ENCODE results near the gene STX1A.
"Not testable (repeated sequence)": the region's sequence is repeated elsewhere in the genome, so short reads cannot be mapped to it uniquely, and the experiment has no call there.

Gene STX1A

DNA sequence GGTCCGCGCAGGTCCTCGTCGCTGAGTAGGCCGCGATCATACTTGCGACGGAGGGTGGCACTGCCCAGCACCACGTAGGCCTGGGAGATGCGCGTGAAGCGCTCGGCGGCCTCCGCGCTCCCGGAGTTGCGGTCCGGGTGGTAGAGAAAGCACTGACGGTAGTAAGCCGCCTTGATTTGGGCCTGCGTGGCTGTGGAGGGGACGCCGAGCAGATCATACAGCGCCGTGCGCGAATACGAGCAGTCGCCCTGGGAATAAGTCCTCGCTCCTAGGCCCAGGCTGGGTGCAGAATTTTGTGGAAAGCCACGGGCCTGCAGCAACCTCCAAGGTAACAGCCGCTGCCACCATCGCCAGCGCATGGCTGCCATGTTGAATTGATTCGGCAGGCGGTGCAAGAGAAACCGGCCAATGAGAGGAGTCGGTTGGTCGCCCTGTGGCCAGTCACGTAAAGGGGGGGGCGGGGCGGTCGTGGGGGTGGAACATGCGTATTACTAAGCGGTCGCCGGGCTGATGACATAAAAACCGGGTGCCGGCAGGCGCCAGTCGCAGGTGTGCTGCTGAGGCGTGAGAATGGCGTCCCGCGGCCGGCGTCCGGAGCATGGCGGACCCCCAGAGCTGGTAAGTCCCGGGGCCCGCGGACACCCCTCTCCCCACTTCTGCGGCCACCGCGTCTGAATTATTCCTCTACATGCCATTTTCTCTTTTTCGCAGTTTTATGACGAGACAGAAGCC is 36.2 kb downstream of the STX1A start, which contains the start of the genes BUD23 and DNAJC30:
TSS of gene BUD23 (plus strand) at position 542 of the 732 bp plus-strand sequence. CDS start at position 571, 29 bp downstream.
TSS of gene DNAJC30 (minus strand) at position 398 of the 732 bp plus-strand sequence. CDS start at position 368, 30 bp downstream.
- peak; percentile 71 for DNase-seq (ENCODE audit: low read depth, low spot score)

DNA sequence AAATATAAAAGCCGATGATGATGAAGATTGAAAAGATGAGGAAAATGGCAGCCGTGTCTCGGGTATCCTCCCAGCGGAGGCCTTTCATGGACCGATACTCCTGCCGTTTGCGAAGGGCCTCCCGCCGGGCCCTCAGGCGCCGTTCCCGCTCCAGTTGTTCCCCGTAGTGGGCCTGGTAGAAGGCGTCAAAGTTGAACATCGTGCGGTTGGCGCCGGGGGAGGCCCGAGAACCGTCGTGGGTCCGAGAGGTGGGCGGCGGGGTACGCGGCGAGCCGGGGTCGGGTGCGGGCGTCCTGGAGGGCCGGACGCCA is 36.8 kb downstream of the STX1A start:
- no peak for DNase-seq (ENCODE audit: low read depth, low spot score)

DNA sequence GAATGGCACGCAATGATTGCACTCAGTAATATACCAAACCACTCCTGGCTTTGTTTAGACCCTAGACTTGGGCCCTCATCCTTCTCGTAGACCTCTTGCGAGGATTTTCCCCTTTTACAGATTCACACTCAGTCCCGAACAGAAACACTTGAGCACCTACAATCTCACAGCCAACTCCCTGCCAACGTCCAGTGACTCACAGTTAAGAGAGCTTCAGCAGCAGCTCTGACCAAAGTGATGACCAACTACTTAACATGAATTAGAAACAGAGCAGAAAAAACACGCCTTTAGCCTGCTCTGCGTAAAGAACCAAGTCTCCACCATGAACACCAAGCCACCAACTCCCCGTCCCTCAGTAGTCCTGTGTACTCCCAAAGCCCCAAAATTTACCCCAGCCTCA is 38.4 kb downstream of the STX1A start:
- DNase-seq (ENCODE audit: low read depth, low spot score), result no peak

DNA sequence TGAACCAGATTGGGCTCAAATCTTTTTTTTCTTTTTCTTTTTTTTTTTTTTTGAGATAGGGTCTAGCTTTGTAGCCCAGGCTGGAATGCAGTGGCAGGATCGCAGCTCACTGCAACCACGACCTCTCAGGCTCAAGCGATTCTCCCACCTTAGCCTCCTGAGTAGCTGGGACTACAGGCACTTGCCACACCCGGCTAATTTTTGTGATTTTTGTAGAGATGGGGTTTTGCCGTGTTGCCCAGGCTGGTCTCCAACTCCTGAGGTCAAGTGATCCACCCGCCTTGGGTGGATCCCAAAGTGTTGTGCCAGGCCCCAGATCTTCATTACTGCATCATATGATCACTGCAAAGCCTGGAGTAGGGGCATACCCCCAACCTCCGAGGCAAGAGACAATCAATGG is 39.0 kb downstream of the STX1A start:
- DNase-seq (ENCODE audit: low read depth, low spot score), result no peak

DNA sequence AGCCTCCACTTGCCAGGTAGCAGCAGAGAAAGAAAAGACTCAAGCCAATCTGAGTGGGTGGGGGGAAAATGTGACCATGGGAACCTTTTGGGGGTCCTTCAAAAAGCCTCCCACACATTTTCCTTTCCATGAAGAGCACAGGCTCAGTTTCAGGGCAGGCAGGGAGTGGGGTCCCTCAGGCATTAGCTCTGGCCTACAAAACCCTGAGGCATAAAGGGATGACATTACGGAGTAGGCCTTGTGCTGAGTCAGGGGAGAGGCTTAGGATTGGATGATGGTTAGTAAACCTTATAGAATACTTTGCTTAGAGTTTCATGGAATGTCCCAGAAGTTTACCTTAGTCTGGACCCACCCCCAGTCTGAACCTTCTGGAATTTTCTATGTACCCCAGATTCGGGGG is 39.8 kb downstream of the STX1A start:
- DNase-seq (ENCODE audit: low read depth, low spot score), result no peak

DNA sequence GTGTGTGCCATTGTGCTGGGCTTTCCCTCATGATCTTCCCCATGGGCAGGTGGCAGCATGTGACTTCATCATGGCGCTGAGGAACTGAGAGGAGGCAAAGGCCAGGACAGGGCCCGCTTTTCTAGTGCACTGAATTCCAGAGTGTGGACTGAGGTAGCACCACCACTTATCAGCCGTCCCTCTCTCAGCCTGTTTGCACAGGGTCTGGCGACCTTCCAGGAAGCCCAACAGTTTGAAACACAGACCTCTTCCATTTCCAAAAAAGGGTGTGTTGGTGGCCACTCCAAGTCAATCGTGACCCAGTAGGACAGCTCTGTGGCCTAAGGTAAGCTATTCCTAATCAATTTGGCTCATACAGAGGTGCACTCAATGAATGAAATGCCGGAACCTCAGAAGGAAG is 40.6 kb downstream of the STX1A start:
- DNase-seq (ENCODE audit: low read depth, low spot score), result no peak

DNA sequence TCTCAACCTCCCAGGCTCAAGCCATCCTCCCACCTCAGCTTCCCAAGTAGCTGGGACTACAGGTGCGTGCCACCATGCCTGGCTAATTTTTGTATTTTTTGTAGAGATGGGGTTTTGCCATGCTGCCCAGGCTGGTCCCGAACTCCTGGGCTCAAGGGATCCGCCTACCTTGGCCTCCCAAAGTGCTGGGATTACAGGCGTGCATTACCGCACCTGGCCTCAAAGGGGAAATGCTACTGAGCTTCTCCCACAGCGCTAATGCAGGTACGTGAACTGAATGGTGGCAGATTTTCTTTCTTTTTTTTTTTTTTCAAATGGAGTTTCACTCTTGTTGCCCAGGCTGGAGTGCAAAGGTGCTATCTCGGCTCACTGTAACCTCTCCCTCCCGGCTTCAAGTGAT is 43.4 kb downstream of the STX1A start:
- DNase-seq (ENCODE audit: low read depth, low spot score), result not testable (repeated sequence)

DNA sequence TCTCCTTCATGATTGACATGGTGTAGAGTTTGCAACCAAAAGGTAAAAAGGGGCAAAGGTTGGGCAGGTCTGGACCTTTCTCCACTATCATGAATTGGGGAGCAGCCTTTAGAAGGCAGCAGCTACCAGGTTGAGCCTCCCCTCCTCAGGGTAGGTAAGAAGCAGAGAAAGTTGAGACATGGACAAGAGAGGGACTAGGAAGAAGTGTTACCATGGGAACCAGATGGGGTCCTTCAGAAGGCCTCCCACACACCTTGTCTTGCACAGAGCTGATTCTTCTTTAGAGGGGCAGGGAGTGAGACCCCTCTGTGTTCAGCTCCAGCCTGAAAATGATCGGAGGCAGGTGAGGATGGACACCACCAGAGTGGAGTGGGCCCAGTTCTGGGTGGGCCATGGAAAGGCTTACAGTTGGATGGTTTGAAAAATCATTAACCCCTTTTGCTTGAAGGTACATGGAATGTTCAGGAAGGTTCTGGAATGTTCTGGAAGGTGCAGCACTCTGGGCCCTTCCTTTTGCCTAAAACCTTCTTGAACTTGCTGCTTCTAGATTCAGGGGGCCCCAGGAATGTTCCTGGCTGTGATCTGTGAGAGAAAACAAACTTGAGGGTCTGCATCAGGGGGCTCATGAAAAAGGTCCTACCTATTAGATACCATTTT is 44.9 kb downstream of the STX1A start:
- no peak for DNase-seq (ENCODE audit: low read depth, low spot score)

DNA sequence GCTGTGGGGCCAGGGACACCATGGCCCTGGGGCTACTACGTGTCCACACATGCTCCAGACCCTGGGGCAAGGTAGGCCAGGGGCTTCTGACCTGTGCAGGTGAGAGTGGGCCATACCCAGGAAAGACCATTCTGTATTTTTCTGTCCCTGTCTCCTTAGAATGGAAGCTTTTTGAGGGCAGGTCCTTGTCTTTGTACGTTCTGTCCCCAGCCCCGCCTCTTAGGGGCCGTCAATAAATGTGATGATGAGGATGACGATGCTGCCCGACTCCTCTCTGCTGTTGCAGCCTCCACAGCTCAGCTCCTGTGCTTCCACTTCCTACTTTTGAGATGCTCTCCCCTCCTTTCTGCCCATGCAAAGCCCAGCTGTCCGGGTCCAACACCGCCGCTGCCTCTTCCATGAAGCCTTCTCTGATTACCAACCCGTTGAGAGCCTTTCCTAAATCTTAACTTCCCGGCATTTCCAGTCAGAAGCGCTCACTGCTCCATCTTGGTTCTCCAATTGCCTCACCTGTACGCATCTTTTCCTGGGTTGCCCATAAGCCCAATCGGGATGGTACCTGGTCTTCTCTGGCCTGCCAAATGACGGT is 47.5 kb downstream of the STX1A start:
- no peak for DNase-seq (ENCODE audit: low read depth, low spot score)

DNA sequence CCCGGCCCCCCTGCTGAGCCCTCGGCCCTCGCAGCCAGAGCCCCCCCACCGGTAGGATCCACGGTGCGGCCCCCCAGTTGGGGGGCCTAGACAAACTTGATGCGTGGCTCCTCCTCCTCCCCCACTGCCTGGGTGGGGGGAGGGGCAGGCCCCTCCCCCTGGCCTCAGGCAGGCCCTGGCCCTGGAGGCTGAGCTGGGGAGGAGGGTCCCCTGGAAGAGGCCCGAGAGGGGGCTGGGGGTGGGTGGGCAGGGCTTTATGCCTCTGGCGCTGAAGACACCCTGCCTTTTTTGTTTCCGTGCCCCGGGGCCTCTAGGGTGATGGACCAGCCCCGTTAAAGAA is 48.2 kb downstream of the STX1A start:
- DNase-seq (ENCODE audit: low read depth, low spot score), result no peak

DNA sequence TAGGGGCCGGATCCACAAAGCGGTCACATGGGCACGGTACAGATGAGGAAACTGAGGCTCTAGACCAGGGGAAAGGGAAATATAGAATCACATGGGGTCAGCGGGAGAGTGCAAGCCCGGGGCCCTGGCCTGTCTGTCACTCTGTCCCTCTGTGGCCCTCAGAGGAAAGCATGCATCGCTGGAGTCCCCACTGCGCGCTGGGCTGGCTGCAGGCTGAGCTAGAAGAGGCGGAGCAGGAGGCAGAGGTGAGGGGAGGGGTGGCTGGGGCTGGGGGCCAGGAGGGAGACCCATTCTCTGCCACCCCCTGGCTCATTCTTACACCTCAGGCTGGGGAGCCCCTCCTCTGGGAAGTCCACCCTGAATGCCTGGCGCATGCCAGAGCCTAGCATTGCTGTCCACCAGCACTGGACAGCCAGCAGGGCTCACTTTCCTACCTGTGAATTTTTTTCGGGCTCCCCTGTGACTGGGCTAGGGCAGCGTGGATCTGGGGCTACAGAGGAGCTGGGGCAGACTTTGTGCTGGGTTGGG is 49.5 kb downstream of the STX1A start:
- DNase-seq (ENCODE audit: low read depth, low spot score), result no peak

DNA sequence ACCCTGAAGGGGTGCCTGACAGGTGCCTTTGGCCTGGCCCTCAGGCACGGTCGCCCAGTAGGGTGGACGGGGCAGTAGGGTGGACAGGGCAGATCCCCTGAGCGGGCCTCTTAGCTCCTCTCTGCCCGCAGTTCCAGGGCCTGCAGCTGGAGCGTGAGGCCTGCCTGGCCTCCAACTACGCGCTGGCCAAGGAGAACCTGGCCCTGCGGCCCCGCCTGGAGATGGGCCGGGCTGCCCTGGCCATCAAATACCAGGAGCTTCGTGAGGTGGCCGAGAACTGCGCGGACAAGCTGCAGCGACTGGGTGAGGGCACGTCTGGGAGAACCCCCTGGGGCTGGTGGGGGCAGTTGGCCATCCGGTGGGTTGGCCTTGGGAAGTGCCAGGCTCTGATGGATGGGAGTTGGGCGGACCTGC is 50.2 kb downstream of the STX1A start:
- DNase-seq (ENCODE audit: low read depth, low spot score), result no peak

DNA sequence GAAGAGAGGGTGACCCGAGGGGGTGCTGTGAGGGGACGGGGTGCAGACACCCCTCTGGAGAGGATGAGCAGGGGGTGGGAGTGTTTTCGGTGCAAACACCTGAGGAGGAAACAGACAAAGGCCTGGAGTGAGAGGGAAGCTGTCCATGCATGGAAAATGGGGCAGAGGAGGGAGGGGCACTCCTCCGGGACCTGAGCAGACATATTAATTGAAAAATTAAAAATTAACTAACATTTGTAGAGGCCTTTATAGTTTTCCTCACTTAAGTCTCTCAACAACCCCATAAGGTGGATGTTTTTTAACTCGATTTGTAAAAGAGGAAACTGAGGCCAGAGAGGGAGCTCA is 50.6 kb downstream of the STX1A start:
- DNase-seq (ENCODE audit: low read depth, low spot score), result no peak

DNA sequence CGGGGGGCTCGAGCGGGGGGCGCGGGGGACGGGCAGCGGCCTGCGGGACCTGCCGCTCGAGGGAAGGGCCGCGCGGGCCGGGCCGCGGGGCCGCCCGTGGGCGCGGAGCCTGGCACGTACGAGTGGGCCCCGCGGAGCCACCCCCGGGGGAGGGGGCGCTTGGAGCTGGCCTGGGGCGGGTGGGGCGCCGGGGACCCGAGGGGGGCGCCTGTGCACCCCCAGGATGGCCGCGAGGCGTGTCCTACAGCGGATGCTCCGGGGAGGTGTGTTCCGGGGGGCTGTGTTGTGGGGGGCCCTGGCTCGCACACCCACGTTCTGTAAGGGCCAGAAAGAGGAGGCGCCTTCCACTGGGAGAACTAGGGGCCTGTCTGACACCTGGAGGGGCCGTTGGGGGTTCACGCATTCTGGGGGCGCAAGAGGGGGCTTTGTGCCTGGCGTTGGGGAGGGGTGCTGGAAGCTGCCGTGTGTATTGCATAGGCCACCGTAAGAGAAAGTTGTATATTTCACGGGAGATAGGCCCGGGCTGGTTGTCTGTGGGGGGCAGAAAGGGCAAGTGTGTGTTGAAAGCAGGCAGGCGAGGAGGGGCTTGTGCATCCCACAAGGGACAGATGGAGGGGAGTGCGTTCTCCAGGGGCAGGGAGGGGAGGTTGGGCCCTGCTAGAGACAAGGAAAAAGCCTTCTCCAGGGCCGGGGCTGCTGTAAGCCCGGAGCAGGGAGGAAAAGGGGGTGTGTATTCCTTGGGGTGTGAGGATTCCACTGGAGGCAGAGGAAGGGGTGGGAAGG is 51.2 kb downstream of the STX1A start:
- no peak for DNase-seq (ENCODE audit: low read depth, low spot score)

DNA sequence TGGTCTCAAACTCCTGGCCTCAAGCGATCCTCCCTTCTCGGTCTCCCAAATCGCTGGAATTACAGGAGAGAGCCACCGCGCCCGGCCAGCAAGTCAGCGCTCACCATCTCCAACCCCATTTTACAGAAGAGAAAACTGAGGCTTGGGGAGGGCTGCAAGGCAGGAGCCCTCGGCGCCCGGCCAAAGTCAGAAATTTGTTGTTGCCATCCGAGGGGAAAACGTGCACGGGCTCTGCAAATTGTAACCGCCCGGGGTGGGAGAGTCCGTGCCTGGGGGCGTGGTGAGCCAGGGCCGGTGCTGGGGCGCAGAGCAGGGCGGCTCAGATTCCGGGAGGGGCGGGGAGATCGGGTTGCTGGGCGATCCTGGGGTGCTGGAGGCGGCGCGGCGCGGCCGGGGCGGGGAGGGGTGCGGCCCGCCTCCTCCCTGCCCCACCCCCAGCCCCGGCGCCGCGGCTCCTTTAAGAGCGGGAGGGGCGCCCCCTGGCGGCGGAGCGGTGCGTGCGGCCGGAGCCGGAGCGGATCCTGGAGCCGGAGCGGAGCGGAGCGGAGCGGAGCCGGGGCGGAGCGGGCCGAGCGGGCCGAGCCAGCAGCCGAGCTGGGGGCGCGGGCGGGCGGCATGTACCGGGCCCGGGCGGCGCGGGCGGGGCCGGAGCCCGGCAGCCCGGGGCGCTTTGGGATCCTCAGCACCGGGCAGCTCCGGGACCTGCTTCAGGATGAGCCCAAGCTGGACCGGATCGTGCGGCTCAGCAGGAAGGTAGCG is 51.9 kb downstream of the STX1A start, which contains the start of gene VPS37D:
TSS of gene VPS37D (plus strand) at position 488 of the 759 bp plus-strand sequence. CDS start at position 616, 128 bp downstream.
- peak; percentile 38 for DNase-seq (ENCODE audit: low read depth, low spot score)

DNA sequence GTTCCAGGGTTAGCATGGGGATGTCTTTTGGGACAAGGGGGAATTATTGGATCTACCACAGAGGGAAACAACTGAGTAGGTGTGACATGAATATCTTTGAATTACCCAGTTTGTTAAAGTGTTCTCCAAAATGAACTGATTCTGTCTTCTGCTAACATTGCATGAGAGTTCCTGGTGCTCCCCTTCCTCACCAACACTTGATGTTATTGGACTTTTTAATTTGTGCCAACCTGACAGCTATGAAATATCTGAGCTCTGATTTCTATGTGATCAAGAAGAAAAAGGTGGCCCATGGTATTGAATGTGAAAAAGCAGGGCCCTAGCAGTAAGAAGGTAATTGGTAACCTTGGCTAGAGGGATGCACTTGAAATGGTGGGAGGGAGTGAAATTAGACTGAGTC is 56.4 kb downstream of the STX1A start:
- DNase-seq (ENCODE audit: low read depth, low spot score), result no peak

DNA sequence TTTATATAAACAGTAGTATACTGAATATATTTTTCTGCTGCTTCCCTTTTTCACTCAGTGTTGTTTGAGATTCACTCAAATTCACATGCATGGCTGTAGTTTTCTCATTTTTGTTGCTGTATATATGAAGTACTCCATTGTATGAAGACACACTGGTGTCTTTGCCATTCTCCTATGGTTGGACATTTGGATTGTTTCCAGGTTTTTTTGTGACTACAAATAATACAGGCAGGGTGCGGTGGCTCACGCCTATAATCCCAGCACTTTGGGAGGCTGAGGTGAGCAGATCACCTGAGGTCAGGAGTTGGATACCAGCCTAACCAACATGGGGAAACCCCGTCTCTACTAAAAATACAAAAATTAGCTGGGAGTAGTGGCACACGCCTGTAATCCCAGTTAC is 58.9 kb downstream of the STX1A start:
- not testable (repeated sequence) for DNase-seq (ENCODE audit: low read depth, low spot score)

DNA sequence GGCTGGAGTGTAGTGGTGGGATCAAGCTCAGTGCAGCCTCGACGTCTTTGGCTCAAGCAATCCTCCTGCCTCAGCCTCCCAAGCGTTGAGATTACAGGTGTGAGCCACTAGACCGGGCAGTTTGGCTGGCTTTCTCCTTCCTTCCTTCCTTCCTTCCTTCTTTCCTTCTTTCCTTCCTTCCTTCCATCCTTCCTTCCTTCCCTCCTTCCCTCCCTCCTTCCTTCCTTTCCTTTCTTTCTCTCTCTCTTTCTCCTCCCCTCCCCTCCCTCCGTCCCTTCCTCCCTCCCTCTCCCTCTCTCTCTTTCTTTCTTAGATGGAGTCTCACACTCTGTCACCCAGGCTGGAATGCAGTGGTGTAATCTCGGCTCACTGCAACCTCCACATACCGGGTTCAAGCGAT is 59.5 kb downstream of the STX1A start:
- DNase-seq (ENCODE audit: low read depth, low spot score), result no peak

DNA sequence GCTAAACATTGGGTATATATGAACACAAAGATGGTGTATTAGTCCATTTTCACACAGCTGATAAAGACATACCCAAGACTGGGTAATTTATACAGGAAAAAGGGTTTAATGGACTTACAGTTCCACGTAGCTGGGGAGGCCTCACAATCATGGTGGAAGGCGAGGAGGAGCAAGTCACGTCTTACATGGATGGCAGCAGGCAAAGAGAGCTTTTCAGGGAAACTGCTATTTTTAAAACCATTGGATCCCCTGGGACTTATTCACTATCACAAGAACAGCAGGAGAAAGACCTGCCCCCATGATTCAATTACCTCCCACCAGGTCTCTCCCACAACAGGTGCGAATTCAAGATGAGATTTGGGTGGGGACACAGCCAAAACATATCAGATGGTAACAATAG is 64.2 kb downstream of the STX1A start:
- DNase-seq (ENCODE audit: low read depth, low spot score), result not testable (repeated sequence)

DNA sequence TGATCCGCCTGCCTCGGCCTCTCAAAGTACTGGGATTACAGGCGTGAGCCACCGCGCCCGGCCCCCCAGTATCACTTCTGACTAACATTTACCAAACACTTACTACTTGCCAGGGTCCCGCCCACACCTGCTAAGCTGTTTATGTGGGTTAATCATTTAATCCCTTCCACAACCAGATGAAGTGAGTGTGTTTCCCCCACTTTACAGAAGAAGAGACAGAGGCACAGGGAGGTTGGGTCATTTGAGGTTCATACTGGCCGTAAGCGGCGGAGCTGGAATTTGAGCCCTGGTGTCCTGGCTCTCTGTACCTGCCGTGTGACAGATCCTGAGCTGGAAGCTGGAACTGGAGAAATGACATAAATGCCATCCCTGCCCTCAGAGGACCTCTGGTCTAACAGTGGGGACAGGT is 66.9 kb downstream of the STX1A start:
- DNase-seq (ENCODE audit: low read depth, low spot score), result no peak

DNA sequence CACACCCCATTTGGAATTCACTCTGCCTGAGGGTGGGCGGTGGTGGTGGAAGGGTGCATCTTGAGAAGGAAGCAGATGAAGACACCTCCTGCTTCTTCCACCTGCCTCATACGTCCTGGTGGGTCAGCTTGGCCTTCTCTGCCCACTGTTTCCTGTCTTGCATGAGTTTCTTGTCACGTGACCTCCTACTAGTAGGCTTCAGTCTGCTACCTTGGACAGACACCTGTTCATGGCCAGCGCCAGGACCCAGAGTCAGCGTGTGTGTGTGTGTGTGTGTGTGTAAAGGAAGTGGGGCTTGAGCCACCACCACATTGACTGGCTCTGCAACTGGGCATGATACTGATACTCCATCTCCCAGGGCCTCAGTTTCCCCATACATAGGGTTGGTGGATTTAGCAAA is 68.9 kb downstream of the STX1A start:
- DNase-seq (ENCODE audit: low read depth, low spot score), result no peak

All from brain pericyte (primary cell).